HG02943 (cell line): Measurements from ENCODE around the gene ADARB2.

Source experiments
- ATAC-seq: cut with Tn5 transposase; IDR thresholded peaks from one replicate; pipeline ENCODE4 v1.9.1; 2021; ENCODE audit warnings: mild to moderate bottlenecking, low read depth, moderate library complexity; ENCODE audit not compliant: unreplicated experiment

ADARB2 gene

GRCh38 chr10:1645896-1646295 is 91.4 kb downstream of the ADARB2 start:
- ATAC-seq, result no peak

DNA sequence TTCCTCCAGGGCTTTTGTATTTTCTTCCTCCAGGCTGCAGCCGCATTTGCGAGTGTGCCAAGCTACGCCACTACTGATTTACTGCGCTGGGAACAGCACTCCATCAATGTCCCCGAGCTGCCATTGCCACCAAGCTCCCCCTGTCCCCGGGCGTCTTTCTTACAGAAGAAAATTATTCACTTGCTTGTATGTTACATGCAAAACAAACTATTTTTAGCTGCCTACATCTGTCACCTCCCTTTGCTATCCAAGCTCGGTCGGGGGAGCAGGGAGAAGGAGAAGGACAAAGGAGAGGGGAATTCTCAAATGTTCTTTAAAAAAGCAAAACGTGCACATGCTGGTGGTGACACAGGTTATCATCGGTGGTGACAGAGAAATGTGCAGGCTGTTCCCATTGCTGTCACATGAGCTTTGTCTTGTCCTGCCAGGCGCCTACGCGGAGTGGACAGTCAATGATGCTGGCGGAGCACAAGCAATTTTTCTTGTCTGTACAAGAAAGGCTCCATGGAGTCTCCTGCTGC is 93.1 kb downstream of the ADARB2 start:
- ATAC-seq, result no peak

- no peak for ATAC-seq
These were observed 93.5 kb downstream of the ADARB2 start for GRCh38 chr10:1643908-1644179.

- ATAC-seq, result no peak
These were observed 94.0 kb downstream of the ADARB2 start for GRCh38 chr10:1643161-1643907.

DNA sequence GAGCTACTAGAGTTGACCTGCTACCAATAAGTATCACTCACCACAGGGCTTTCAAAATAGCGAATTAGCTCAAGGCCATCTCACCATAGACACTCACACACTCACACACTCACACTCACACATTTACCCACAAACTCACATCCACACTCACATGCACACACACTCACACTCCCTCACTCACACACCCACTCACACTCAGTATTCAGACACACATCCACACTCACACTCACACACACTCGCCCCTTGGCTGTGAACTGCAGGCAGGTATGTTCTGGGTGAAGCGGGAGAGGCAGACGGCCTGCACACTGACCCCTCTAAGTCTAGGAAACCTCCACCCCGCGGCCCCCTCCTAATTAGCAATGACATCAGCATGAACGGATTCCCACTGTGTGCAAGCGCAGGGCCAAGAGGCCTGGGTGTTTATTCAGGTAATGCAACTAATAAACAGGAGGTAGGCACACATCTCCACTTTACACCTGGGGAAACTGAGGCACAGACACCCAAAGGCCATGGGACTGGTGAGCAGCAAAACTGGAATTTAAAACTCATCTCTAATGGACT is 94.6 kb downstream of the ADARB2 start:
- ATAC-seq, result no peak

DNA sequence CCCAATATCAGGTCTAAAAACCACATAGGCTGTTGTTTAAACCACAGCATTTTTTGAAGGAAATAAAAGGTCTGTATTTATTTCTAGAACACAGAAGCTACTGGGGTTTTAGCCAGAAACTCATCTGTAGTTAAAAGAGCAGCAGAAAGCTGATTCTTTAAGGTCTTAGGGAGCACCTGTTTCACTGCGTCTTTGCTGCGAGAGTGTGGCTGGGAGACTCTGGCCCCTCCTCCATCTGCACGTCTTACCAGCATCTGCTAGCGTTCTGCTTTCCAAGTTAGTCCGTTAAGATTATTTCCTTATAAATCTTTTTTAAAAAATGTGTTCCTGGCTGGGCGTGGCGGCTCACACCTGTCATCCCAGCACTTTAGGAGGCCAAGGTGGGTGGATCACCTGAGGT is 95.9 kb downstream of the ADARB2 start:
- ATAC-seq, result no peak

- no peak for ATAC-seq
These were observed 98.4 kb downstream of the ADARB2 start for GRCh38 chr10:1638889-1639419.

GRCh38 chr10:1635340-1635739 is 102.0 kb downstream of the ADARB2 start:
- no peak for ATAC-seq

DNA sequence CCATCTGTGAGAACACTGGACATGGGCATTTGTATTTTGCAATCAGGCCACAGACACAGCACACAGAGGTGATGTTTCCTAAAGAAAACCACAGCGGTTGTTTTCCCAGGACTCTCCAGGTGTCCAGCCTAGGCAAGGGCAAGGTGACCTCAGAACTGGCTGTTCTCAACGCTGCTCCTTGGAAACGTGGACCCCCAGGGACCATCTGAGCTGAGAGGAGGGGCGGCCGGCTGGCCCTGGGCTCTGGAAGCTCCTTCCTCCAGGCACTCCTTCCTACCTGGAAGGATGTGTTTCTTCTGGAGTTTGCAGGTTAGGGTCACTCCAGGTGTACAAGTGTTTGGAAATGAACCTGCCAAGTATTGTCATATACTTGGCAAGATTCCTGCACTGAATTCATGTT is 103.1 kb downstream of the ADARB2 start:
- no peak for ATAC-seq

GRCh38 chr10:1633783-1634182 is 103.5 kb downstream of the ADARB2 start:
- no peak for ATAC-seq

- no peak for ATAC-seq
These were observed 104.7 kb downstream of the ADARB2 start for GRCh38 chr10:1632596-1632995.

GRCh38 chr10:1632141-1632540 is 105.2 kb downstream of the ADARB2 start:
- no peak for ATAC-seq

- no peak for ATAC-seq
These were observed 106.0 kb downstream of the ADARB2 start for GRCh38 chr10:1631282-1631681.

GRCh38 chr10:1630304-1630703 is 107.0 kb downstream of the ADARB2 start:
- no peak for ATAC-seq

DNA sequence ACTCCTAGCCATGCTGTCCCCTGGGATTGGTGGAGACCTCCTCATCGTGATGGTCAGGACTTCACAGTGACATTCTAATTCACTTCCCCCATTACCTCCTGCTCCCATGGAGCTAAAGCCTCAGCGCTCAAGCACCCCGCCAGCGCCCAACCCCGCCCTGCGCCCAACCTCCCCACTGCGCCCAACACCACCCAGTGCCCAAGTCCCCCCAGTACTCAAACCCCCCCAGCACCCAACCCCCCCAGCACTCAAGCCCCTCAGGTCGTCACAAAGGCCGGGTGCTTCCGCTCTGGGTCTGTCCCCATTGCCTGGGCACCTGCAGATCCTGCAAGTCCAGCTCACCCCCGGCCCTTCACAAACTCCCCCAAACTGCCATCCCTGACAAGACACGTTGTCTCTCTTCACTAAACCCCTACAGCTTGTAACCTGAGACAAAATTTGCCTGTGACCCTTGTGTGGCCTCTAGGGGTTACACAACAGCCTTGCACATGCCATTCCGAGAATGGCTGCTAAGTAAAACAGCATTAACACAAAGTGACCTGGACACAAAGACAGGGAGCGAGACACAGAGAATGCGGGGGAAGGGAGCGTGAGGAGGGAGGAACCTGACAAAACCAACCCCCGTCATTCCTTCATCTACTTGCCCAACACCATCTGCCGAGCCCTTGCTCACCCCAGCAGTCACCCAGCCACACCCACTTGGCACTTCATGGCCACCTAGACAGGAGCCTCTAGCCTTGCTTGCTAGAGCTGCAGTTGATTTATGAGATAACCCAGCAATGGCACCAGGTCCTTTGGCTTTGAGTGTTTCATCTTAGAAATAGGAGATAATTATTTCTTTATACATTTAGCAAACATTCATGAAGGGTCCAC is 107.8 kb downstream of the ADARB2 start:
- no peak for ATAC-seq

GRCh38 chr10:1628757-1629156 is 108.6 kb downstream of the ADARB2 start:
- no peak for ATAC-seq

- no peak for ATAC-seq
These were observed 109.4 kb downstream of the ADARB2 start for GRCh38 chr10:1627945-1628344.

- ATAC-seq, result no peak
These were observed 110.5 kb downstream of the ADARB2 start for GRCh38 chr10:1626835-1627234.

GRCh38 chr10:1626410-1626809 is 110.9 kb downstream of the ADARB2 start:
- no peak for ATAC-seq

GRCh38 chr10:1625731-1626130 is 111.6 kb downstream of the ADARB2 start:
- ATAC-seq, result no peak

DNA sequence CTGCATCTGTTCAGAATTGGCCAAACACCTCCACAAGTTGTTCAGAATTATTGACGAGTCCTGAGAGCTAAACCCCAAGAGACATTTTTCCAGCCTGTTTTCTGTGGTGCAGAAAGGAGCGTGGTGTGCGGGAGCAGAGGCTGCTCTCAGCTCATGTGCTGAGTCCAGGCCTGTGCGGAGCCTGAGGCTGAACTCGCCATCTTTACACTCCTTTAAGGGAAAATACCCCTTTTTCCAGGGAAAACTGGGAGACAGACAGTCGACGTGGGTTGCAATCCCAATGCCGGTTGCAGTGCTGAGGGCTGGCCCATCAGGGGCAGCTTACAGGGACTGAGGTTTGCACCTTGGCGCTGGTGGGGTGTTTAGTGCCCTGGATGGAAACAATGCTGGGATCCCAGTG is 112.2 kb downstream of the ADARB2 start:
- no peak for ATAC-seq
